Brain microvascular endothelial cell (primary cell): ENCODE results near the gene POU6F2.
"Not testable (repeated sequence)": the region's sequence is repeated elsewhere in the genome, so short reads cannot be mapped to it uniquely, and the experiment has no call there.

ENCODE experiments used
- DNase-seq: peaks from one replicate; pipeline ENCODE4 v3.0.0-alpha.2; 2020
- H3K27ac ChIP-seq: fragments of 250-450 bp; sonication (Bioruptor Pico); 2 replicates; pipeline ENCODE4 v1.5.1; 2020; ENCODE audit warnings: mild to moderate bottlenecking, moderate library complexity
- H3K27me3 ChIP-seq: fragments of 250-450 bp; sonication (Bioruptor Pico); replicated peaks from 2 replicates; pipeline ENCODE4 v1.5.1; 2020; ENCODE audit warnings: mild to moderate bottlenecking
- H3K36me3 ChIP-seq: fragments of 250-450 bp; sonication (Bioruptor Pico); replicated peaks from 2 replicates; pipeline ENCODE4 v1.5.1; 2020; ENCODE audit warnings: mild to moderate bottlenecking
- H3K4me3 ChIP-seq: 2 replicates; pipeline ENCODE4 v1.5.1; 2011; ENCODE audit warnings: low read depth, mild to moderate bottlenecking, control low read depth, low read length, moderate library complexity
- in situ Hi-C: cut with HindIII; loops from 2 replicates; pipeline ENCODE4 v1.10.0; 2017; ENCODE audit warnings: low sequenced_read_pairs, low pct_ligation_motif_present
- TF ChIP-seq, protein P1 (sequence below): IDR thresholded peaks from 2 replicates; pipeline ENCODE4 v1.5.1; 2011; ENCODE audit warnings: low read depth, mild to moderate bottlenecking, moderate library complexity, low read length, control low read depth, inconsistent platforms; ENCODE audit errors: missing control alignments

Gene POU6F2

DNA sequence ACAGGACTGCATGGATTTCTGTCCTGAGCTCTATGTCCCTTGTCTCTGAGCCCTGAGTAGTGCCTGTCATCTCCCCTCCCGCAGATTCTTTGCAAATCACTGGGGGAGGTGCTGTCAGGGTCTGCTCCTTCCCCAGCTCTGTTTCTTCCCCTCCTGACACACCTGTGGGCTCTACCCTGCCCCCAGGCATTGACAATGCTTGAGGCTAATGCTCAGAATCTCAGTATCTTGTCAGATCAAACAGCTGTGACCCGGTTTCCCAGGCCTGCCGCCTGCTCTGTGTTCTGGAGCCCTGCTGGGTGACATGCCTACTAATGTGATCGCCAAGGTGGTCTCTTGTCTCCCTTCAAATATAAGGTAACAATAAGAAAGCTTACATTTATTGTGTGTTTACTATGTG is 209.0 kb downstream of the POU6F2 start:
- H3K27ac ChIP-seq = no peak overlapping the region
- no peak overlapping the region for H3K4me3 ChIP-seq
- in situ Hi-C loops = no loop called here
- TF ChIP-seq, protein P1, sequence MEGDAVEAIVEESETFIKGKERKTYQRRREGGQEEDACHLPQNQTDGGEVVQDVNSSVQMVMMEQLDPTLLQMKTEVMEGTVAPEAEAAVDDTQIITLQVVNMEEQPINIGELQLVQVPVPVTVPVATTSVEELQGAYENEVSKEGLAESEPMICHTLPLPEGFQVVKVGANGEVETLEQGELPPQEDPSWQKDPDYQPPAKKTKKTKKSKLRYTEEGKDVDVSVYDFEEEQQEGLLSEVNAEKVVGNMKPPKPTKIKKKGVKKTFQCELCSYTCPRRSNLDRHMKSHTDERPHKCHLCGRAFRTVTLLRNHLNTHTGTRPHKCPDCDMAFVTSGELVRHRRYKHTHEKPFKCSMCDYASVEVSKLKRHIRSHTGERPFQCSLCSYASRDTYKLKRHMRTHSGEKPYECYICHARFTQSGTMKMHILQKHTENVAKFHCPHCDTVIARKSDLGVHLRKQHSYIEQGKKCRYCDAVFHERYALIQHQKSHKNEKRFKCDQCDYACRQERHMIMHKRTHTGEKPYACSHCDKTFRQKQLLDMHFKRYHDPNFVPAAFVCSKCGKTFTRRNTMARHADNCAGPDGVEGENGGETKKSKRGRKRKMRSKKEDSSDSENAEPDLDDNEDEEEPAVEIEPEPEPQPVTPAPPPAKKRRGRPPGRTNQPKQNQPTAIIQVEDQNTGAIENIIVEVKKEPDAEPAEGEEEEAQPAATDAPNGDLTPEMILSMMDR = no peak
- H3K27me3 ChIP-seq = no peaks in the 10 kb centered on the region
- no peaks in the 10 kb centered on the region for H3K36me3 ChIP-seq
- no peak for DNase-seq

DNA sequence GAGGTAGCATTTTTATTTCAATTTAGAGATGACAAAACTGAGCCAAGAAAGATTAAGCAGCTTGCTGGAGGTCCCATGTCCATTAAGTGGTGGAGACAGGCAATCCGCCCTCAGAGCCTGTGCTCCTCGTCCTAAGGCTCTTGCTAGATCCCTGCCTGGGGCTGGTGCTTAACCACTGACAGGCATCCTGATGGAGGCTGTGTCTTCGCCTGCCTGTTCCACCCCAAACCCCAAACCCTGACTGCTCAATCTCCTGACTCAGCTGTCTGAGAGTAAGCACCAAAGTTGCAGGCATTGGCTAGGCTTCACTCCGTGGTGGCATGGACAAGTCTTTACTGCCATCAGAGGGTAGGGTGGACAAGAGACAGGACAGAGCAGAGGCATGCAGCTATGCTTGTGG is 209.4 kb downstream of the POU6F2 start:
- in situ Hi-C loops = no loop called here
- H3K27ac ChIP-seq = no peak overlapping the region
- TF ChIP-seq, protein P1 = no peak
- H3K4me3 ChIP-seq = no peak overlapping the region
- no peak for DNase-seq
- no peaks in the 10 kb centered on the region for H3K27me3 ChIP-seq
- no peaks in the 10 kb centered on the region for H3K36me3 ChIP-seq

DNA sequence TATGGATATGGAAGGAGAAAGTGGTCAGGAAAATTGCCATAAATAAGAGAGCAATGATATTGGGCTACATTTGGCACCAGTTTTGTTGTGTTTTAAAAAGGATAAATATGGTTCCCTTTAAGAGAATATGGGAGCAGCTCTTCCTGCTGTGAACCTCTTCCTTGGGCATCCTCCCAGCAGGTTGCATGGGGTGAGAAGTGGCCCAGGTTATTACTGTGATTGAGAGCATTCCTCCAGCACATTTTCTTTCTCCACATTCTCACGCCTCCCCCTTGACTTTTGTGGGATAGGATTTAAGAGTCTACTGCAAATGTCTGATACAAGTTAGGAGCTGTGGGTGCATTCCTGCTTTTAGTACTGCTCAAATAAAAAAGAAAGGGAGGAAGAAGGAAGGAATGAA is 214.8 kb downstream of the POU6F2 start:
- Histone ChIP-seq H3K27ac (no peak overlapping the region), H3K4me3 (no peak overlapping the region), H3K36me3 (no peaks in the 10 kb centered on the region), H3K27me3 (no peaks in the 10 kb centered on the region)
- in situ Hi-C loops = no loop called here
- TF ChIP-seq, protein P1 = no peak
- DNase-seq = no peak

DNA sequence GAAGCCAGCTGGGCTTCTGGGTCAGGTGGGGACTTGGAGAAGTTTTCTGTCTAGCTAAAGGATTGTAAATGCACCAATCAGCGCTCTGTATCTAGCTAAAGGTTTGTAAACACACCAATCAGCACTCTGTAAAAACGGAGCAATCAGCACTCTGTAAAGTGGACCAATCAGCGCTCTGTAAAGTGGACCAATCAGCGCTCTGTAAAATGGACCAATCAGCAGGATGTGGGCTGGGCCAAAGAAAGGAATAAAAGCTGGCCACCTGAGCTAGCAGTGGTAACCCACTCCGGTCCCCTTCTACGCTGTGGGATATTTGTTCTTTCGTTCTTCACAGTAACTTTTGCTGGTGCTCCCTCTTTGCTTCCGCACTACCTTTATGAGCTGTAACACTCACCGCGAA is 216.7 kb downstream of the POU6F2 start:
- in situ Hi-C loops, H3K27me3 ChIP-seq, H3K4me3 ChIP-seq, H3K27ac ChIP-seq, H3K36me3 ChIP-seq, DNase-seq: not testable (repeated sequence)

DNA sequence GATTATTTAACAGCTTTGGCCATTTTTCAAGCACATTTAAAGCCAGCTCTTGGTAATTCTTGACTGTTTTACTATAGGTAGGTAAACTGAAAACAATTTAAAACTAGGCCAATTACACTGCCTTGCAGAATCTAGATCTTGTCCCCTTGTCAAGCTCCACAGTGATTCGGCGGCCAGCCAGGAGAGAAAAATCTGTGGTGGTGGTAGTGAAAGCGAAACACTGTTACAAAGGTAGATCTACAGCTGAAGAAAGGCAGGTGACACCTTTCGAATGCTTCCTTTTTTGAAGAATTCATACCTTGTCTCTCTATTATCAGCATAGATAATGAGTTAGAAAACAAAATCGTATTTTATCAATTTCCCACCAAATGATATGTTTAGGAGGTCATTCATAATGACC is 218.3 kb downstream of the POU6F2 start:
- in situ Hi-C loops = no loop called here
- no peaks in the 10 kb centered on the region for H3K36me3 ChIP-seq
- no peak overlapping the region for H3K4me3 ChIP-seq
- H3K27ac ChIP-seq = no peak overlapping the region
- TF ChIP-seq, protein P1 = no peak
- no peak for DNase-seq
- H3K27me3 ChIP-seq = no peaks in the 10 kb centered on the region

DNA sequence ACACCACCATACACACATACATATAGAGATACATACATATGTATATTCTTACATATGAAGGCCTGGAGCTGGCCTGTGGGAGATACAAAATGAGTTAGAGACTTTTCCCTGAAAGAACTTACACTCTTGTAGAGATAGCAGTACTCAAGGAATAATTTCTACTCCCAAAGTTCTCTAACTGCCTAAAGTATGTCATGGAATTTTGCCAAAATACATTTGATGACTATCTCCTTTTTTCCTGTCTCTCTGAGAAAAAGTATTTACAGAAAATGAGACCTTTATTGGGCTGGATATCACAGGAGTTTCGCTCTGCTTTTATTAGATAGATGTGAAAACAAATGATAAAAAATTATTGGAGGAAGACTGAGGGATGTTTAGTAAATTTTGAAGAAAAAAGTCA is 220.1 kb downstream of the POU6F2 start:
- TF ChIP-seq, protein P1 = no peak
- H3K27ac ChIP-seq = no peak overlapping the region
- in situ Hi-C loops = no loop called here
- no peaks in the 10 kb centered on the region for H3K27me3 ChIP-seq
- no peak for DNase-seq
- H3K36me3 ChIP-seq = no peaks in the 10 kb centered on the region
- no peak overlapping the region for H3K4me3 ChIP-seq

DNA sequence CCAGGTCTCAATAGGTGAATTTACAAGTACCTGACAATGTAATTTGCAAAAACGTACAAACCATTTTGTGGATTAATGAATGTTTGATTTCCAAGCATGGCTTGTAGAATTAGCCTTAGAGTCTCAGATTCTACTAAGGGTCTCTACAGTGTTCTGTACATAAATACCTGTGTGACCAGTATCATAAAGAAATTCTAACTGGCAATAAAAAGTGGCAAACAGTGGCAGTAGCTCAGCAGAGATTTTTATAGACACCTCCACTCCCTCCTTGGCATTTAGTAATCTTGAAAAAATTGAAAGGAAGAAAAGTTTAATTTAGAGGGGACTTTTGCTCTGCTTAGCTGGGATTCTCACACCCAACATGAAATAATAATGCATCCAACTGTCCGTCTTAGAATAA is 220.8 kb downstream of the POU6F2 start:
- DNase-seq = no peak
- Histone ChIP-seq H3K27me3 (no peaks in the 10 kb centered on the region), H3K27ac (no peak overlapping the region), H3K36me3 (no peaks in the 10 kb centered on the region), H3K4me3 (no peak overlapping the region)
- TF ChIP-seq, protein P1 = no peak
- in situ Hi-C loops = no loop called here
